BJ (cell line): ENCODE results near the gene MAPK1IP1L. TPM values are rescaled to one million over a fixed set of nuclear protein-coding genes. Genes with fewer than 3 reads are reported as not detected.
A peak's percentile ranks its signal among the peaks of the same experiment; 100 is the strongest.

Source experiments
- CTCF ChIA-PET: fragments of 350-600 bp; formaldehyde crosslinking; extraction: SDS; loops from one replicate; lab custom pipeline; 2021; ENCODE audit warnings: antibody characterized with exemption, inconsistent platforms; lab: Yijun Ruan, JAX
- POLR2A ChIA-PET: fragments of 300-600 bp; sonication (Branson Sonifier 250); formaldehyde crosslinking; extraction: SDS; loops from one replicate; lab custom pipeline; 2021; ENCODE audit warnings: antibody characterized with exemption; lab: Charles Lee
- DNase-seq: peaks from one replicate; pipeline ENCODE4 v3.0.0-alpha.2; 2011; ENCODE audit warnings: low read depth
- H3K27me3 ChIP-seq: 2 replicates; pipeline ENCODE4 v1.6.0; 2011; ENCODE audit warnings: low read length; ENCODE audit not compliant: control insufficient read depth, insufficient read depth
- H3K36me3 ChIP-seq: 2 replicates; pipeline ENCODE4 v1.5.1; 2011; ENCODE audit warnings: low read length; ENCODE audit not compliant: control insufficient read depth, insufficient read depth
- H3K4me3 ChIP-seq: 2 replicates; pipeline ENCODE4 v1.5.1; 2011; ENCODE audit warnings: low read depth, mild to moderate bottlenecking, control low read depth, low read length
- CTCF ChIP-seq: IDR thresholded peaks from 2 replicates; pipeline ENCODE4 v1.5.1; 2011; ENCODE audit warnings: low read depth, mild to moderate bottlenecking, control low read depth, inconsistent platforms, low read length, moderate library complexity; ENCODE audit not compliant: insufficient read depth
- polyA plus RNA-seq: library from polyadenylated mRNA; depleted of rRNA; stranded (reverse); fragments of >200 nt; gene quantifications from 2 replicates; pipeline ENCODE4 v1.2.3, GENCODE V29; 2011

MAPK1IP1L gene
- polyA plus RNA-seq, 1 experiment = 90.0 TPM

GRCh38 chr14:55025948-55026347 is 25.5 kb upstream of the MAPK1IP1L start:
- POLR2A ChIA-PET = no interaction called here
- no peak for DNase-seq
- peak overlapping the region; percentile 82 for H3K4me3 ChIP-seq
- TF ChIP-seq CTCF = no peak
- CTCF ChIA-PET = interaction anchor here (1.4 to 1.6 kb wide), 2 partner anchors 26 to 135 kb away, joined by 4 to 5 read pairs; partner anchors contain the start of gene MAPK1IP1L
- no peaks in the 10 kb centered on the region for H3K36me3 ChIP-seq
- H3K27me3 ChIP-seq = no peaks in the 10 kb centered on the region

- POLR2A ChIA-PET = no interaction called here
- CTCF ChIA-PET = interaction anchor here (0.8 to 1.6 kb wide), 3 partner anchors 8 to 135 kb away, joined by 3 to 5 read pairs (median 4); partner anchors contain the start of gene MAPK1IP1L
- Histone ChIP-seq H3K4me3 (peak overlapping the region; percentile 82), H3K27me3 (no peaks in the 10 kb centered on the region), H3K36me3 (no peaks in the 10 kb centered on the region)
- no peak for TF ChIP-seq CTCF
- DNase-seq = no peak
Measured at GRCh38 chr14:55026441-55026792, 25.0 kb upstream of the MAPK1IP1L start.

- CTCF ChIA-PET = interaction anchor here (0.8 to 1.6 kb wide), 3 partner anchors 9 to 134 kb away, joined by 3 to 5 read pairs (median 4); partner anchors contain the start of gene MAPK1IP1L
- TF ChIP-seq CTCF = peak; percentile 4; the same call in 1 of the 2 replicates
- H3K4me3 ChIP-seq = peak within 1 kb of the TSS; percentile 82
- no peaks in the 10 kb centered on the region for H3K27me3 ChIP-seq
- POLR2A ChIA-PET = no interaction called here
- DNase-seq = peak; percentile 69
- H3K36me3 ChIP-seq = no peaks in the 10 kb centered on the region
Measured at GRCh38 chr14:55026793-55027561, 24.5 kb upstream of the MAPK1IP1L start, which contains the start of the genes SOCS4 and WDHD1. TSS of gene SOCS4 (plus strand) at chr14:55027236. CDS start at chr14:55043042, 15,806 bp downstream. TSS of gene WDHD1 (minus strand) at chr14:55027099. CDS start at chr14:55026787, 312 bp downstream.

- DNase-seq = no peak
- H3K36me3 ChIP-seq = no peaks in the 10 kb centered on the region
- ChIA-PET POLR2A (interaction anchor here (0.7 kb wide), 1 partner anchor 185 kb away, joined by 4 read pairs; no protein-coding TSS in a partner anchor), CTCF (no interaction called here)
- no peaks in the 10 kb centered on the region for H3K27me3 ChIP-seq
- no peak for TF ChIP-seq CTCF
- peak overlapping the region; percentile 82 for H3K4me3 ChIP-seq
Measured at GRCh38 chr14:55028066-55028465, 23.4 kb upstream of the MAPK1IP1L start.

GRCh38 chr14:55028476-55028875 is 23.0 kb upstream of the MAPK1IP1L start:
- H3K27me3 ChIP-seq = no peaks in the 10 kb centered on the region
- DNase-seq = no peak
- H3K36me3 ChIP-seq = no peaks in the 10 kb centered on the region
- no peak for TF ChIP-seq CTCF
- POLR2A ChIA-PET = interaction anchor here (0.5 to 0.7 kb wide), 2 partner anchors 114 to 184 kb away, joined by 3 to 4 read pairs; no protein-coding TSS in a partner anchor
- CTCF ChIA-PET = interaction anchor here (5.8 kb wide), 1 partner anchor 23 kb away, joined by 22 read pairs; the partner anchor contains the start of gene MAPK1IP1L
- H3K4me3 ChIP-seq = peak overlapping the region; percentile 82
